Hepatic stellate cell (primary cell): ENCODE results near the gene CFAP77.
A peak's percentile ranks its signal among the peaks of the same experiment; 100 is the strongest.

Source experiments
- DNase-seq: peaks from one replicate; pipeline ENCODE4 v3.0.0; 2011; ENCODE audit warnings: low spot score

Gene CFAP77

DNA sequence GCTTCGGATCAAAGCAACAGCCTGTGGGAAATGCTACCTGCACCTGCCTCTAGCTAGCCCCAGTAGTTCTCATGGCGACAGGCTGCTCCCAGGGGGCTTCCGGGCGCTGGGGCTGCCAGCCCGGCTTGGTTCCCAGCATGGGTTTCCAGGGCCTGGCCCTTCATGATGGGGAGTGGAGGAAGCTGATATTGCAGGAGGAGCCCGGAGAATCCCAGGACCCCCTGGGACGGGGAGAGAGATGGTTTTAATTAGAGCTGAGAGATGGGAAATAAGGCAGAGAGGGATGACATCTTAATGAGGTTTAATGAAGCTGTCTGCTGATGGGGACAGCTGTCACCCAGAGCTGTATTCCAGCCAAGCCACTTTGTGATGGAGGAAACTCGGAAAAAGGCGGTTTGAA lies 78.6 kb downstream of the CFAP77 start:
- no peak for DNase-seq

DNA sequence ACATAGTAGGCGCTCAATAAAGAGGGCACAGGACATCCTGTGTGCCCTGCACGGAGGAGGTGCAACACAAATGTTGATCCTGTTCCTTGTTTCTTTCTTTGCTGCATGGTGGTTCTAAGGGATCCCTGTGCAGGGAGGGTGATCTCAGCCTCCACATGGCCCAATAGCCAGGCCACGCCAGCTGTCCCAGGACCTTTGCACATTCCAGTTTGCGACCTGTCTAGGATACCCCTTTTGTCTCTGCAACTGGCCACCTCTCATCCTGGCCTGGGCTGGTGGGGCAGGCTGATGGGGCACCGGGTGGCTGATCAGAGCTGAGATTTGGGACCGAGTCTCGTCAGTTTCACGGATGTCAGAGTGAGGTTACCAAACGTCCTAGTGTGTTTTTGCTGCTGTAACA lies 79.5 kb downstream of the CFAP77 start:
- DNase-seq, result no peak

DNA sequence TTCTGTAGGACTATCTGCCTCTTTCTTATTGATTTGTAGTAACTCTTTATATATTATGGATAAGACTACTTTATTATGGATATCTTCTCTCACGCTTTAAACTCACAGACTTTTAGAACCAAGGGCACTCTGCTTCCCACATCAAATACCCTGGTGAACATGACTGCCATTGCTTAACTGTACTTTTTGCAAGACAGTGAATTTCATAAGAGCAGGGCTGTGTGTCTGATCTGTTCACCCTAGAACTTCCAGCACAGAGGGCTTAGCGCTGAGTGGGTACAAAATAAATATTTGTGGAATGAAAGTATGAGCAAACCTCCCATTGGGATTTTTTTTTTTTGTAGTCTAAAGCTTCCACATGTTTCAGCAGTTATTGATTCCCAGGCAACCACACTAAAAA lies 84.8 kb downstream of the CFAP77 start:
- no peak for DNase-seq

DNA sequence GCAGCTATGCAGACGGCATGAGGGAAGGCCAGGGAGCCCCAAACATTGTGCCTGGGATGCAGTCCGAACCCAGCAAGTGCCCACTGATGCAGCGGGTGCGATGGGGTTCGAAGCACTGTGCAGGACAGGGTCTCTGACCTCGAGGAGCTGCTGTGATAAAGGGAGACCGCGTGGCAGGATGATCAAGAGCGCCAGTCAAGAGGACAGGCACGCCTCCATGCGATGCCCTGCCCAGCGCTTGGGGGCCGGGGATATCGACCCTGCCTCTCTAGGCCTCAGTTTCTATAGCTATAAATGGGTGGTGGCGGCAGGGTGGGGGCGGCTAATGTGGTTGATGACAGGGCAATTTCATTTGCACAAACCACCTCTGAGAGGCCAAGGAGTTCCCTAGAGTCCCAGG lies 87.7 kb downstream of the CFAP77 start:
- DNase-seq, result no peak

DNA sequence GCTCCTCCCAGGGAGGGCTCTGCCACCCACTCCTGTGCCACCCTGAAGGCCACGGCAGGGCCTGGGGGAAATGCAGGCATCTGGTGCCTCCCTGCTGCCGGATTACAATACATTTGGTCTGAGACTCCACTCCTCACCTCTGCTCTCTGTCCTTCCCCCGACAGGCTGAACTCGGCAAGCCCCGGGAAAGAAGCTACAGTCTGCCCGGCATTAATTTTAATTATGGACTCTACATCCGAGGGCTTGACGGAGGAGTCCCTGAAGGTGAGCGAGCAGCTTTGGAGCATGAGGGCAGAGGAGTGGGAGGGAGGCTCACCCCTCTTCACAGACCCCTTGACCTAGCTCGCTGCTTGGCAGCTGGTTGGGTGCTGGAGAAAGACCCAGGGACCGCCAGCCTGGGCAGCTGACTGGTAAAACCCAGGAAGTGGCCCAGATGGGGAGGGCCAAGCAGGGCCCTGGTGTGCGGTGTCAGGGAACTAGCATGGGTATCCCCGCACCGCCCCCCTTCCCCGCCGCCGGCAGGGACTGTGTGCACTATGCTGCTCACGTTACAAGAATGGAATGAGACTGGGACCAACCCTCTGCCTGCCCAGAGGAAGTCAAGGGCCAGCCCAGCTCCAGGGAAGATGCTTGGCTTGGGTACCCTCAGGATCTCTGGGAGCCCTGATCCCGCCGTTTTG lies 88.7 kb downstream of the CFAP77 start:
- DNase-seq, result peak; percentile 45

DNA sequence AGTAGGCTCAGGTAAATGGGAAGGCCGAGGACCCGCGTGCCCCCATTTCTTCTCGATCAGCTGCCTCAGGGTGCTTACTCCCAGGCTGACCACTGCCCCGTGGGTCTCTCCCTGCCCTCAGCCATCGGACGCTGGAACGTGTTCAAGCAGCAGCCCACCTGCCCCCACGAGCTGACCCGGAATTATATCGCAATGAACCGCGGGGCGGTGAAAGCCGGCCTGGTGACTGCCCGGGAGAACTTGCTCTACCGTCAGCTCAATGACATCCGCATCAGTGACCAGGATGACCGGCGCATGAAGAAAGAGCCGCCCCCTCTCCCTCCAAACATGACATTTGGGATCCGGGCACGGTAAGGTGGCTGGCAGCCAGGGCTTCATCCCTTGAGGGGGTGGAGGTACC lies 89.2 kb downstream of the CFAP77 start:
- DNase-seq, result no peak

DNA sequence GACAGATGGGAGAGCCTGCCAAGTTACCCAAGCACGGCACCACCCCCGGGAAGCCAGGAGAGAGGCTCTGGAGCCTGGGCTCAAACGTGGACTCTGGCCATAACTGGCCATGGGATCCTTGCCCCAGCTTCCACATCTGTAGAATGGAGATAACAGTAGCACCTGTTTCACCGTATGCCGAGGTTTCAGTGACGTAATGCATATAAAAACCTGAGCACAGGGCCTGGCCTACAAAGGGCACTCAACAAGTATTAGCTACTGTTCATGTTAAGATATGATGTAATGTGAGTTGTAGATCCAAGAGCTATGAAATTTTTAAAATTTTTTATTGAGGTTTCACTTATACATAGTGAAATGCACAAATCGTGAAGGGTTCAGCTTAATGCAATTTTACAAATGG lies 90.2 kb downstream of the CFAP77 start:
- no peak for DNase-seq

DNA sequence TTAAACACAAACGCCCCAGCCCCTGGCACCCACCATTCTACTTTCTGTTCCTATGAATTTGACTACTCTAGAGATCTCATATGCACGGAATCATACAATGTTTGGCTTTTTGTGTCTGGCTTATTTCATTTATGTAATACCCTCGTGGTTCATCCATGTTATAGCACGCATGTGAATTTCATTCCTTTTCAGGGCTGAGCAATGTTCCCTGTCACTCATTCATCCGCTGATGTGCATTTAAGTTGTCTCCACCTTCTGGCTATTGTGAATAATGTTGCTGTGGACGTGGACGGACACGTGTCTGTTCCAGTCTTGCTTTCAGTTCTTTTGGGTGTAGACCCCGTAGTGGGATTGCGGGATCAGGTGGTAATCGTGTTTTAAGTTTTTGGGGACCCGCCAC lies 92.5 kb downstream of the CFAP77 start:
- no peak for DNase-seq

DNA sequence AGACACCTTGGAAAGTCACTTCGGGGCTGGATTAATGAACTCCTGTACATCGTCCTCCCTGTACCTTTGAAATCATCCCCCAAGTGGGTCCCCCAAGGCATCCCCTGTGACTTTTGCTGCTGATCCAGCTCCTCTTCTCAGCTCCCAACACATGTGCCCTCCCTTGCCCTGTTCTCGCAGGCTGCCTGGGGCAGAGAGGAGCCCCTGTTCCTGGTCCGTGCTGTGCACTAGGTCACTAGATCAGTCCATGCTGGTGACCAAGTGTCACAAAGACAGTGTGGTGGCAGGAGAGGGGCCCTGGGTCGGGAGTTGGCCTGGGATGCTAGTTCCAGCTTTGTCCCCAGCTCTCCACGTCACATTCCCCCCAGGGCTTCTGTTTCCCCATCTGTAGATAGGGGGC lies 93.1 kb downstream of the CFAP77 start:
- DNase-seq, result no peak

DNA sequence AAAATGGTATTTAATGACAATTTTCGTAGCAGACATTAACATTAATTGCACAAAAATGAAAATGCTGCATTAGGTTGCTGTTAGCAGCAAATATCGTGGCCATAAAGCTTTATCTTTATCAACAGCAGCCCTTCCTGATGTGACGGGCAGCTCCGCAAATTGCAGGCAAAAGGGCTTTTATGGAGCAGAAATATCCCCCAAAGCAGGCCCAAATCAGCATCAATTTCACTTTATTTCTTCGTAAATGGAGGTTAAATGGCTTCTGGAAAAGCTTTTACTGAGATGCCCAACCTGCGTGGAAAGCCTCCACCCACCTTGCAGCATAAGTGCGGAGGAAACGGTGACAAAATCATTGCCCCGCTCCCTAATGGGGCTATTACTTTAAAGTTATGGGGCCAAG lies 94.5 kb downstream of the CFAP77 start:
- DNase-seq, result no peak

DNA sequence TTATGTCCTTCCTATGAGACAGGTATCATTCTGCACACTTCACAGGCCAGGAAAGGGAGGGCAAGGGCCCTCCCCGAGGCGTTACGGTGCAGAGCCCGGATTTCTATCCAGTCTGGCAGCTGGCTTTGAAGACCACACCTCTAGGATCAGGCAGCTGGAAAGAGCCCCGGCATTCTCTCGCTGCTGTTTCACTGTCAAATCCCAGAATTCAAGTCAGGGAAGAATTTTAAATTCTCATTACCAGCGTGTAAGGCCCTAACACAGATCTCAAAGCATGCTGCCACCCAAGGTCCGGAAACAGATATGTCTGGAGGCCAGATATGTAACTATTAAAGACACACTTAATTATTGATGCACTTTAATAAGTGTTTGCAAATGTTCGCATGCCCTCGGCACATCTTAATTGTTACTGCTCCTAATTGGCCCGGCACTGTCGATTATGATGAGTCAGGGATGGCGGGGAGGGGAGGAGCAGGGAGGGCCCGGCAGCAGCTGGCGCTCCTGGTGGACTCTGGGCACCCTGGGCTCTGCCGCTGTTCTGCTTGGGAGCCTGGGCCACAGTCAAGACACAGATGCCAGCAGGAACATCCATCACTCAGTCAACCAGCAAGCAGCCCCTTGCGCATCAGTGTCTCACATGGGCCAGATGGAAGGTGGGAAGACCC lies 96.1 kb downstream of the CFAP77 start:
- no peak for DNase-seq

DNA sequence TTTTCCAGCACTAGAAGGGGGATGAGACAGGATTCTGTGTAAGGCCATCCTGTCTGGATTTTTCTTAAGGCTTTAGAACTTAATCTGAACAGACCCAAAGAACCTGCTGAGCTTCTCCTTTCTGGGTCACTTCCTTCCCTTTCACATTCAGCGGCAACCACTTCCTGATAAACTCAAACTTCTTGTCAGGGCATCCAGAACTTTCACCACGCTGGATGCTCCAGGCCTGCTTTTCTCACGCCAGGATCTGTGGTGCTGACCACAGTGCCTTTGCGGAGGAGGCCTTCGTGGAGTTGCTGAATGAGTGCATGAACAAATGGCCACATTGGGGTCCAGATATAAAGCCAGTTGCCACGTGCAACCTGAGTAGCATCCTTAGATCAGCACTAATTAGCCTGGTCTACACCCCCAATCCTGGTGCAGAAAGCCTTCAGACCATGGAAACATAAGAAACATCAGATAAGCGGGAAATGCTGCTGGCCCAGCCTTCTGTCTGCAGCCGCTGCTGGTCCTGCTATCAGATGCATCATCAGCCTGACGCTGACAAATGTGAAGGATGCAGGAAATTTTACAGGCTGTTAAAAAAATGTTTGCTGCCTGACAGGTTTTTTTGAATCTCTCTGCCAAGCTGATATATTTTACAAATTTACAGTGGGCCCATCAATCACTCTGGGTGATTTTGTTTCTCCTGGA lies 97.1 kb downstream of the CFAP77 start:
- DNase-seq, result no peak

DNA sequence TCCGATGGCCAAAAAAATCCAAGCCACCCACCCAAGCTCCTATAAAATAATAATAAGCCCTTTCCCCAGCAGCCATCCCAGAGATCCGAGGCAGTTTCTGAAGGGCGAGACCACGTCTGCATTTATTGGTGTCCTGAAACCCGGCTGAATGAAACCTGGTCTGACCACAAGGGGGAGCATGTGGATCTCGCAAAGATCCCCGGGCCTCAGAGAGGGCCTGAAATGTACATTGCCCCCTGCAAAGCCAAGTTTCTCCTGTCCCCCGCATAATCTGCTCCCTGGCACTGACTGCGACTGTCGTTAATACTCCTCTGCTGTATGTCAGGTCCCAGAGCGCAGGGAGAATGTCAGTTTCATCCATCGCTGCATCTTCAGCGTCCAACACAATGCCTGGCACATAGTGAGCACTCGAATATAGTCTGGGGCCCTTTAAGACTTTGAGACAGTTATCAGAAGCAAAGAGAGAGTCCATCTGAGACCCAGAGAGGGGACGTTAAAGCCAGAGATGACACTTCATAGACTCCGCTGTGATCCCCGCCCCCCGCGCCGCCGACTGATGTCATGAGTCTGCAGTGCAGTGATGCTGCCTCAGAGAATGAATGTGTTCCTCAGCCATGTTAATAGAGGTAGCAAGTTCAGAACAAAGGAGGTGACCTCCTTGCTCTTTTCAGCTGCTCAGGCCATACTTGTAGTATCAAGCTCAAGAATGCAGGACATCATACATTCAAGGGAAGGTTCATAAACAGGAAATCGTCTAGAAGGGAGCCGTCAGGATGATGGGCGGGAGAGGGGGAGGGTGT lies 97.9 kb downstream of the CFAP77 start:
- DNase-seq, result peak; percentile 90

DNA sequence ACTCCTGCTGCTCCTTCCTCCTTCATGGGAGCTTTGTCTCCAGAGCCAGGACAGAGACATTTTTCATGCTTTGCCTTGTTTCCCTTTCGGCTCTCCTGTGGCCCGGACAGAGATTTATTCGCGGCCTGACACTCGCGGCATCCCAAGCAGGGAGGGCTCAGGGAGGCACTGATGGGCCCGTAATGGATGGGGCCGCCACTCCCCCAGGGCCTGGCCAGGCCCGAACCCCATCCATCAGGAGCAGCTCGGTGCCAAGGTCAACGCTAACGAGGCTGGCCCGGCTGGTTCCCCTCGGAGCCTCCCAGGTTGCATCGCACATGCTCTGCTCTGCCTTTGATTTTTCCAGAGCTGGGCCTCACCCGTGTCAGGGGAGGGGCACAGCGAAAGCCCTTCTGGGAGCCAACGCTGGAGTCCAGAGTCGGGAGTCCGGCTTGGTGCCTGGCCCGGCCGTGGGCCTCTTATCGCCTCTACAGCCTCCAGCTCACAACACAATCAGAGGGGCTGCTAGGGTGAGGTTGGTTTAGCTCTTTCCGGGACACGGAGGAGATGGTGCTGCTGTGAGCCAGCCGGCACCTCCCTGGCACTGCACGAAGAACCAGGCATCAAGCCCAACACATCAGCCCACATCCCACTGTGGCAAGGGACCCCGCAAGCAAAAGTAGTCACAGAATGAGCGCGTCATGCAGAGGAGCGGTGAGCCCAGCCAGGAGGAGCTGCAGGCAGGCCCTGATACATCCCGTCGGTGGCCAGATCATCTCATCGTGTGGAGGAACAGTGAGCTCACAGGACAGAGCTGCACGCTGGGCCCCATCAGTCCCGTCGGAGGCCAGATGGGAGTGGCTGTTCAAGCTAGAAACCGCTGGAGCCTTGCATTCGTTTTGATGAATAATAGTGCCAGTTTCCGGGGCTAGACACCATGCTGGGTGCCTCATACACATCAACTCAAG lies 100.2 kb downstream of the CFAP77 start:
- DNase-seq, result no peak

DNA sequence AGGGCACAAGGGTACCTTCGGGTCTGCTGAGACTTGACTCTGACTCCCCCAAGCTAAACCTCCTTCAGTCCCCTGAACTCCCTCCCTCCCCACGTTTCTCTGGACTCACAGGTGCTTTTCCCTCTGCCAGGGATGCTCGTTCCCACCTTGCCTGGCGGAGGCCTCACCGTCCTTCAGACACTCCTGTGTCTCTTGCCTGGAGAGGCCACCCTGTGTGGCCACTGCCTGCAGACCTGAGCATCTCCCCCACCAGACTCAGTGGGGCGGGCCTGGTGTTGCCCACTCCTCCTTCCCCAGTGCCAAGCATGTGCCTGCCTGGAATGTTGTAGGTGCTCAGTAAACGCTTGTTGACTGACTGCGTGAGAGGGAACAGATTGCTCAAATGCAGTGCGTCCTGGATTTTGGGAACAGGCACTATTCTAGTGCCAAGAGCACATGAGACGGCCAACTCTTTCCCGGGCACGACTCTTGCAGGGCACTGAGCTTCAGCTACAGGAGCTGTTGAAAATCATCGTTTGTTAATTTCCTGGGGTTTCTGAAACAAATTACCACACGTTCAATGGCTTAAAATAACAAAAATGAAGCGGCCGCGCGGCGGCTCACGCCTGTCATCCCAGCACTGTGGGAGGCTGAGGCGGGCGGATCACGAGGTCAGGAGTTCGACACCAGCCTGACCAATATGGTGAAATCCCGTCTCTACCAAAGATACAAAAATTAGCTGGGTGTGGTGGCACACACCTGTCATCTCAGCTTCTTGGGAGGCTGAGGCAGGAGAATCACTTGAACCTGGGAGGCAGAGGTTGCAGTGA lies 101.4 kb downstream of the CFAP77 start:
- no peak for DNase-seq

DNA sequence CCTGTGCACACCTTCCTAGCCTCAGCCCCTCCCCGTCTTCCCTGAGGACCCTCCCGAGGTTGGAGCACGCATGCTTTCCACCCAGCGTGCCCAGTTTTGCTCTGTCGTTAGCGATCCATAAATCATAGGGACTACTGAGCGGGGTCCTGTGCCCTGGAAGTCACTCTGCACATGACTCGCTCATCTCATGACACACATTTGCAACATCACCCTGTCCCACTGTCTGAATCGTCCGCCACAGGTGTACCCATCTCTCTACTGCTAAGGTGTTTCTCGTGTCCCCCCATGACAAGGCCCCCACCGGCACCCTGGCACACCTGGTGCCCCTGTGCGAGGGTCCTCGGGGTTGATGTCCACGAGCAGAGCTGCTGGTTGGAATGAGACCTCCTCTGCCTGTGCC lies 103.4 kb downstream of the CFAP77 start:
- no peak for DNase-seq

DNA sequence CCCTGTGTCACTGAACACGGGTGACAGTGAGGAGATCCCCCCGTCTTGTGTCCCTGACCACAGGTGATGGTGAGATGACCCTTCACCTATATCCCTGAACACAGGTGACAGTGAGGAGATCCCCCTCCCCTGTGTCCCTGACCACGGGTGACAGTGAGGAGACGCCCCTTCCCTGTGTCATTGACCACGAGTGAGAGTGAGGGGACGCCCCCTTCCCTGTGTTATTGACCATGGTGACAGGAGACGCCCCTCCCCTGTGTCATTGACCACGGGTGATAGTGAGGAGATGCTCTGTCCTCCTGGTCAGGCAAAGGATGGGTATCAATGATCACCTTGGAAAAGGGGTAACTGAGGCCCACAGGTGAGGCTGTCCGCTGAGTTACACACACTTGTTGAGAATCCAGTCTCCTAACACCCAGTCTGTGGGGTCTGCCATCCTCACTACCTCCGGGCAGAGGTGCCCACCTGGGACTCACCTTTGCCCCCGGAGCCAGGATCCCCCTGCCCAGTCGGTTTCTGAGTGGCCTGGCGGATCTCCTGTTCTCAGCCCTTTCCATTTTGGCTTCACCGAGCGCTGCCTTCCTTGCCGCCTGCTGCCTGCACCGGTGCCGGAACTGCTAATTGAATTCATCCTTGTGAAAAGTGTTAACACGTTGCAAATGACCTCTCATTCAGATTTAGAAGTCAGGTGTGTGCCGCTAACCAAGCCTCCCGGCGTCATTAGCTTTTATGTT lies 104.2 kb downstream of the CFAP77 start:
- no peak for DNase-seq

DNA sequence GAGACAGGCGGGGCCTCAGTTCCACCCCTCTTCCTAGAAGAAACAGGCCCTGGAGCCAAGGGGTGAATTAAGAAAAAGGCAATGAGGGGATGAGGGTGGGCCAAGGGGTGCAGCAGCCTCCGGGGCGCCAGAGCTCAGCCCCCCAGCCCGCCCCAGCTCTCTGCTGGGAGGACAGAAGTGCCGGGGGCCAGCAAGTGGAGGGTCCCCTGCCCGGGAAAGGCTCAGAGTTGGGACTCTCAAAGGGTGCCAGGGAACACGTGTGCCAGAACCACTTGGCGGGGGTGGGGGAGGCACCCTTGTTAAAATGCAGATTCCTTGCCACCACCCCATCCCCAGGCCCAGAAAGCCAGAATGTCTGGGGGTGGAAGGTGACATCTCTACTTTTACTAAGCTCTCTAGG lies 104.8 kb downstream of the CFAP77 start:
- DNase-seq, result no peak

DNA sequence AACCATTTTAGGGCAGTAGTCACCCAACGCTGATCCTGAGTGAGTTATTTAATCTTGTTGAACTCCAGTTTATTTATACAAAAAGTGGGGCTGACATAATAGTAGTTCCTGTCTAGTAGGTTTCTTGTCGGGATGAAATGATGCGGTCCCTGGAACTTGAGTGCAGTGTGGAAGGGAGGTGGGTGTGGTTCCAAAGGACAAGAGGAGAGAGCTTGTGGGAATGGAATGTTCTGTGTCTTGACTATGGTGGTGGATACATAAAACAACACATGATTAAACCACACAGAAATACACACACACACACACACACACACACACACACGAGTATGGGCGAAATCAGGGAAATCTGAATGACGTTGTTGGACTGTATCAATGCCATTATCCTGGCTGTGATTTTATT lies 106.3 kb downstream of the CFAP77 start:
- DNase-seq, result no peak

DNA sequence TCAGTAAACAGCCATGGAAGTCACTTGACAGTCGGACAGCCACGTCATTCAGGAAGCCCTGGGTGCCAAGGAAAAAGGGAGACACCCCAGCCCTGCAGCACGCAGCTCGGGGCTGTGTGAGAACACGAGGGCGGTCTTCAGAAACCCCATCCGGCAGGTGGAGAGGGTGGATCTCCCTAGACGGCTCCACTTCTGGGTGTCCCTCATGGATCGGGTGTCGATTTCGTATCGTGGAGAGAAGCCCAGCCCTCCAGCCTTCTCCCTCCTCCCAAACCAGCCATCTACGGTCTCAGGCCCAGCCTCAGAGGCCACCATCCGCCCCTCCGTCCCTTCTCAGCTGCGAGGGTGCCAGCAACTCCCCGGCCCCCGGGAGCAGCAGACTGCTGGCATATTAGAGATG lies 106.9 kb downstream of the CFAP77 start:
- no peak for DNase-seq
